CD4-positive, alpha-beta T cell treated with Interleukin-15 for 1 hour (primary cell): ENCODE data around the gene STRA6.

Experiments
- DNase-seq: peaks from one replicate; pipeline ENCODE4 v3.0.0-alpha.2; 2020

Gene STRA6

DNA sequence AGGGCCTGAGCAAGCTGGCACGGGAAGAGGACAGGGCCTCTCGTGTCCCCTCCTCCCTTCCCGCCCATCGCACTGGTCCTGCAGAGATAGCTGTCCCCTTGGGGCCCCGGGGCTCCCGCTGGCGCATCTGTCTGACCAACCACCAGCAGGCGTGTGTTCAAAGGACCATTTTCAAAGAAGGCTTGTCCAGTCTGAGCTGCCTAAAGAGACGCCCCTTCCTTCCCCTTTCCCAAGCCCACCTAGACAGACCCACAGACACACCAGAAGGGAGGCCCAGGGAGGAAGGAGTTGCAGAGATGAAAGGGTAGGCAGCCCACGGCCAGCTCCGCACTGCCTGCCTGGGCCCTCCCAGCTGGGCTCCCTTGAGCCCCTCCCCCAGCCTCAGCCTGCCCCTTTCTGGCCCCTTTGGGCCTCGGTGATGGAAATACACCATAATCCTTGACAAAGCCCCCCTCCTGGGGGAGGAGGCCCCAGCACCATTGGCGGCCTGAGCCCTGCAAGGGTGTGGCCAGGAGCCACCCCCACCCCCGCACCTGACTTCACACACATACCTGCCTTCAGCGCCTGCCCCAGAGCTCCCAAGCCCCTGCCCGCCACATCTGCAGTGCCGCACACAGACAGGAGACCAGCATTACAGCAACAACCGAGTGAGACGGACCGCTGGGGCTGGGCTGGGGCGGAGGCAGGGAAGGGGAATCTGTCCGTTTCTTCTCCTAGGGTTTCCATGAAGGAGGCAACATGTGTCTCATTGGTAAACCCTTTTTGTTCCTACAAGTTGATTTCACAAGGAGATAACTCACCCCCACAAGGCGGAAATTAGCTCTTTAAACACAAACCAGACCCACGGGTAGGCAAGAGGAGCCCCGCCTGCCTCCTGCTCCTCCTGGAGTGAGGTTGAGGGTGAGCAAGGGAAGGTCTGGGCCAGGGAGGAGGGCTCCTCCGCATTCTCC lies at the start of gene STRA6:
STRA6 (minus strand) TSS at position 336 of the 950 bp plus-strand sequence. CDS start 520 bp downstream, outside the sequence.
- no peak for DNase-seq

DNA sequence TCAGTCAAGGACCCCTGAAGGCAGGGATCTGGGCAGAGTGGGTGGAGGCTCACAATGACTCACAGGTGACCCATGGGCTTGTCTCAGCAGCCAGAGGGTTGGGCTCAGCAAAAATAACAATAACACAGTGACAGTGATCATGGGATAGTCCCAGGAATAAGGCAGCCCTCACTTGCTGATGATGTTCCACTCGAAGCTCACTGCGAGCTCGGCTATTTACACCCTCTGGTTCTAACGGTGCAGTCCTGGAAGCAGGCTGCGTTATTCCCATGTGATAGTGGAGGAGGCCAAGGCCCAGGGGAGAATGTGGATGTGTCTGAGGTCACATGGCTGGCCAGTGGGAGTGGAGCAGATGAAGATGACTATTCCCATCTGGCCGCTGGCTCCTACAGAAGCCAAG lies 49.7 kb upstream of the STRA6 start:
- DNase-seq: no peak

DNA sequence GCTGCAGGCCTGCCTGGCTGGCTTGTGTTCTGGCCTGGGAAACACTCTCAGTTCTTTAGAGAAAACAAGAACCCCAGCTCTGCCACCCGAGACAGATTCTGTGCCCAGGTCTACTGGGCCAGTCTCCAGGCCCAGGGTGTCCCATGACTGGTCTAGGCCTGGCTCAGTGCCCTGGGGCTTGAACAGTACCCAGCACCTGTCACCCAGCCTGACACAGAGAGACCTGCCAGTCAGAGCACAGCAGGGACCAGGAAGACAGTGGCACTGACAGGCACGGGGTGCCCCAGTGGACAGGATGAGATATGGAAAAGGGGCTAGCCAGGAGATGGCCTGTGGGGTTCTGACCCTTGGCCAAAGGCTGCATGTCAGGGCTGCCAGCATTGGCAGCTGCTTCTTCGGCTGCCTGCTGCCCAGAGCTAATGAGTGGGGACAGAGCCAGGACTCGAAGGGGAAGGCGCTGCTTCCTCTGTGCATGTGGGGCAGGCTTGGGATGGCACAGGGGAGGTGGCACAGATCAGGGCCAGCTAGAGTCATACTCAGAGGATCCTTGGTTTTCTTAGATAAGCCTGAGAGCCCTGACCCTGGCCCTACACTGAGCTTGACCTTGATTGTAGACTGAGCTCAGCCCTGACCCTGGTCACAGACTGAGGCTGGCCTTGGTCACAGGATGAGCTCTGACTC lies 48.7 kb upstream of the STRA6 start:
- no peak for DNase-seq

DNA sequence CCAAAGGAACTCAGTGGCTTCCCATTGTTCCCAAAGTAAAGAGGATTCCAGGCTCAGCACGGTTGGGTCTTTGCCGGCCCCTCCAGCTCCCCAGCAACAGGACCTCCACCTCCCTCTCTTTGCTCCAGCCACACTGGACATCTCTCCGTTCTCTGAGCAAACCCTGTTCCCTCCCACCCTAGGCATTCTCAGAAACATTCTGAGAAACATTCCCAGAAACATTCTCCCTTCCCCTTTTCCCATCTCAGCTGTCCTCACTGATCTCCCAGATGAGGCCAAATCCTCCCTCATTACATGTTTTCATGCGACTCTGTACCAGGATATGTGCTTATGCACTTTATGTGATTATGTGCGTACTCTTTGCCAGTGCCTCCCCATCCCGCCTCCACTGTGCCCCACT lies 47.7 kb upstream of the STRA6 start:
- no peak for DNase-seq

GRCh38 chr15:74245342-74245931 lies 42.9 kb upstream of the STRA6 start:
- no peak for DNase-seq

- no peak for DNase-seq
These were observed 42.3 kb upstream of the STRA6 start for GRCh38 chr15:74244822-74245341.

DNA sequence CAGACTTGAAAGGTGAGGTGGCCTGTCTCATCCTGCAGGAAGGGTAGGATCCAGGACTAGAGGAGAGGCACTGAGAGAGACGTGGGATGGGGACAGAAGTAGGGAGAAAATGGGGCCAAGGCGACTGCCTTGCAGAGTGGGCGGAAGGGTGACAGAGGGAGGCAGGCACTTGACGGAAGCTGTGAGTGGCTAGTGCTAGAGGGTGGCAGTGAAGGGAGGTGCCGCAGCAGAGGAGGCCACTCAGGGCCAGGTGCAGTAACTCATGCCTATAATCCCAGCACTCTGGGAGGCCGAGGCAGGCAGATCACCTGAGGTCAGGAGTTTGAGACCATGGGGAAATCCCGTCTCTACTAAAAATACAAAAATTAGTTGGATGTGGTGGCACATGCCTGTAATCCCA lies 40.8 kb upstream of the STRA6 start:
- DNase-seq: no peak

GRCh38 chr15:74242441-74243185 lies 40.0 kb upstream of the STRA6 start:
- no peak for DNase-seq

DNA sequence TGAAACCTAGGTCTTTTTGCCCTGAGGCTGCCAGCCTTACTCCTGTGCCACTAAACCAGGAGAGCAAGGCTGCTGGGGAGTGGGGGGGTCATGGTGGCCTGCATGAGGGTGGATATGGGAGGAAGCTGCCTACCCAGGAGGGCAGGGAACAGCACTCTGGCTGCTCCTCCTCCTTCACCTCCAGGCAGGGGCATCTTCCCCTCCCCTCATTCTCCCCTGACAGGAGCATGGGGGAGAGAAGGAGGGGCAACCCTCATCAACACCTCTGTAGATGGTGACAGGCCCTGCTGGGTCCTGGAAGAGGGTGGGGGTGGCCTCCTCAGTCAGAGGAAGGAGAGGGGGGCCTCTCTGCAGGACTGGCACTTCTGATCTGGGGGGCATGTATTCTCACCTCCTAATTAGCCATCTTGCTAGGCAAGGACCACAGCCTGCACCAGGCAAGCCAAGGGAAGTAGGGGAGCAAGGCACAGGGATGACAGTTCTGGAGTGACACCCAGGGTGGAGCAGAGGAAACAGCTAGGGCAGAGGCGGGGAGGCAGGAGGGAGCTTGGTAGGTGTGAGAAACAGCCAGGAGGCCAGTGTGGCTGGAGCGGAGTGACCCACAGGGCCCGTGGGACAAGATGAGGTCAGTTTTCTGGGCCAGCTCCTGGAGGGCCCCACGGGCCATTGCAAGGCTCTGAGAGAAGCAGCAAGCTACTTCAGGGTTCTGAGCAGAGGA lies 38.5 kb upstream of the STRA6 start:
- no peak for DNase-seq

- DNase-seq: no peak
These were observed 37.5 kb upstream of the STRA6 start for GRCh38 chr15:74240002-74240568.

DNA sequence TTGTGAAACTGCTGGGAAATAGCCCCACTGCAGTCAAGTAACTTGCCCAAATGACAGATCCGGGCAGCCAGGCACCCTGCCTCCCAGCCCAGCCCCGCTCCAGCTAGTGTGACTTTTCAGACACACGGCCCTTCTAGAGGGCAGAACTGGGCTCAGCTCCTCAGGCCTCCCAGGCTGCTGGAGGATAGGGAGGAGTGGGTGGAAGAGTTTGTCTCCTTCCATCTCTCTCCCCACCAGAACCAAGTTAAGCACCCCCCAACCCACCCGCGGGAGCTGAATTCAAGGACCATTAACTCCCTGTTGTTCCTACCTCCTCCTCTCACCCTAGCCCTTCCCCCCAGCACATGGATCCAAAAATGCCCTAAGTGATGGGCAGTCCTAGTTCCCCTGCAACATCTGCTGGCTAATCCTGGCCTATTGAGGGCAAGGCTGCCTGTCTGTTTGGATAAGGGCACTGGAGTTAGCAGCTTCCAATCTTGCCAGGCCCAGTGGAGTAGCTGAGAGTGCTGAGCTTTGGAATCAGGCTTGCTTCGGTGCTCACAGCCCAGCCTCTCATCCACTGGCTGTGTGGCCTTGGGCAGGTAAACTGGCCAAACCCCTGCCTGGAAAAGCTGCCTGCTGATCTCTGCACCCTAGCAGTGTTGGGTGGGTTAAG lies 36.6 kb upstream of the STRA6 start:
- DNase-seq: no peak

DNA sequence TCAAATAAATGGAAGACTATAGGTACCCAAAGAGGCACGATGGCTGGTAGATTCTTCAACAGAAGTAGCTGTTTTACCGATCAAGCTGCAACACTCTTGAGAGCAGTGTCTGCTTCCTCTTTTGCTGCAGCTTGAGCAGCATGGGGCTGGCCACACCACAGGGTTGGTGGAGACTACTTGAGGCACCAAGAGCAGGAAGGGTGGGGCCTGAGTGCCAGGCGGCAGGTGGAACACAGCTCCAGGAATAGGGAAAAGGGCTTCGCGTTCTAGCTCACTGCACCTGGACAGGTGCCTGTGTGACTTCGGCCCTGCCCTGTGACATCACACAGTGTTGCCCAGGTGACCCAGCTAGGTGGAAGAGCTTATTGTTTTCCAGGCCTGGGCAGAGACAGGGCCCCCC lies 33.4 kb upstream of the STRA6 start, which contains the start of gene CCDC33:
CCDC33 (plus strand) TSS at position 365 of the 400 bp plus-strand sequence. CDS start 394 bp downstream, outside the sequence.
- DNase-seq: peak; percentile 30

DNA sequence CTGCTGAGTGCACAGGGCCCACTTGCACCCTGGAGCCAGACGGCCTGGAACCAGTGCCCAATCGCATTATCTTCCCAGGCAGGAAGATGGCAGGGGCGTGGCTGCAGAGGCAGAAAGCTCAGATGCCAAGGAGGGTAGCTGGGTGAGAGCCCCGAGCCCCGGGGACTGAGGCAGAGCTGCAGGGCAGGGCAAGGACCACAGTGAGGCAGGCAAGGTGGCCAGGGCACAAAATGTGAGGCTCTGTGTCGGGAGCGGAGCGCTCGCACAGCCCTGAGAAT lies 31.9 kb upstream of the STRA6 start:
- DNase-seq: no peak

- DNase-seq: no peak
These were observed 31.4 kb upstream of the STRA6 start for GRCh38 chr15:74233851-74234597.

DNA sequence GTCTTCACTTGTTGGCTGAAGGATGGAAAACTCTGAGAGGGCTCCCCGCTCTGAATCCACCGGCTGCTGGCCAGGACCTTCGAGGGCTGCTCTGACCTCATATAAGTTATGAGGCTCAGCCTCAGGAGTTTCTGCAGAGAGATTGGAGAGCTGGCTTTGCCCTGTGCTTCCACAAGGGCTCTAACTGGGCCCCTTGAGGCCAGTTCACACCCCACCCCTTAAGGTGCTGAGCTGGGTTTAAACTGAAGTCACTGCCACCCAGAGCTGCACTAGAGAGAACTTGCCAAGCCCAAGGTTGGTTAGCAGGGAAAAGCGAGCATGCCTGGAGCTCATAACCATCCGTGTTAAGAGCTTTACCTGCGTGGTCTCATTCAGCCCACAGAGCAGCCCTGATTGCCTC lies 30.8 kb upstream of the STRA6 start:
- no peak for DNase-seq

DNA sequence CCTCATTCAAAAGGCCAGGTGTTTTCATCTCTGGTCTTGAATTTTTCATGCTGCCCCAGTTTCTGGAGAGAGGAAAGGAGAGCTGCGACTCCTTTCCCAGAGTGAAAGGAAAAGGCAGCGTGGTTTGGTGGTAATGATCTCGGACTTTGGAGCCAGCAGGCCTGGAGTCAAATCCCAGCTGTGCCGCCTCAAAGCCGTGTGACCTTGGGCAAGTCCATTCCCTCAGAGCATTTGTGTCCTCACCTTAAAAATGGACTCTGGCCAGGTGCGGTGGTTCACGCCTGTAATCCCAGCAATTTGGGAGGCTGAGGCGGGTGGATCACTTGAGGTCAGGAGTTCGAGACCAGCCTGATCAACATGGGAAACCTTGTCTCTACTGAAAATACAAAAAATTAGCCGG lies 28.9 kb upstream of the STRA6 start:
- DNase-seq: no peak

GRCh38 chr15:74229686-74230085 lies 27.1 kb upstream of the STRA6 start:
- DNase-seq: no peak

DNA sequence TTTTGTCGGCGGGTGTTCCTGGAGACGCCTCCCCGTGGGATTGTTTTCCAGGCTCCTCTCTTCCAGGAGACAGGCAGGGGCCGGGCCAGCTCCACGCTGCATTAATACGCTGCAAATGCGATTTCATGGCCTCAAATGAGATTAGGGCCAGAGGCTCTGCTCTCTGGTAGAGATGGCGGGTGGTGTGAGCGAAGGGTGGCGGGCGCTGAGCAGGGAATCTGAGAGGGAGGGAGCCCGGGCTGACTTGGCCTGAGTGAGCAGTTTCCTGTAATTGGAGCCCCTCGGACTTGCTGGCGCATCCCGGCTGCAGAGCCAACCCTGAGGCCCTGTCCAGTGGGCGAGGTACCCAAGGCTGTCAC lies 26.1 kb upstream of the STRA6 start:
- no peak for DNase-seq

GRCh38 chr15:74227968-74228722 lies 25.6 kb upstream of the STRA6 start:
- no peak for DNase-seq
